Lung (tissue), 12 donors: ENCODE results near the gene GET3. TPM values are rescaled to one million over a fixed set of nuclear protein-coding genes. Genes with fewer than 3 reads are reported as not detected.
A peak's percentile ranks its signal among the peaks of the same experiment; 100 is the strongest.

Experiments used
- ATAC-seq: fragments of 200-7000 bp; cut with Tn5 transposase; one replicate; pipeline ENCODE4 v1.9.1; 2020; ENCODE audit warnings: moderate number of reproducible peaks; ENCODE audit not compliant: insufficient read depth, low FRiP score
- DNase-seq, 3 donors: peaks; one replicate each; pipeline ENCODE4 v3.0.0-alpha.2; 2013 to 2017
- H3K27ac ChIP-seq, 2 donors: one replicate each; pipeline ENCODE4 v1.5.1; 2013; ENCODE audit warnings: mild to moderate bottlenecking in 2 of 2, moderate library complexity in 2 of 2, control low read depth in 1 of 2, inconsistent platforms in 1 of 2, low read depth in 1 of 2, low read length in 1 of 2
- H3K27me3 ChIP-seq, 3 donors: one replicate each; pipeline ENCODE4 v1.5.1; 2013; ENCODE audit warnings: low read length in 2 of 3; ENCODE audit not compliant: control insufficient read depth in 3 of 3, insufficient read depth in 3 of 3
- H3K36me3 ChIP-seq, 4 donors: one replicate each; pipeline ENCODE4 v1.5.1; 2013; ENCODE audit warnings: low read length in 4 of 4, mild to moderate bottlenecking in 1 of 4, moderate library complexity in 1 of 4; ENCODE audit not compliant: control insufficient read depth in 4 of 4, insufficient read depth in 4 of 4
- H3K4me1 ChIP-seq, 5 donors: one replicate each; pipeline ENCODE4 v1.5.1; 2013; ENCODE audit warnings: low read length in 5 of 5, mild to moderate bottlenecking in 2 of 5, moderate library complexity in 1 of 5; ENCODE audit not compliant: control insufficient read depth in 5 of 5, insufficient read depth in 5 of 5
- H3K4me3 ChIP-seq: one replicate; pipeline ENCODE4 v1.5.1; 2013; ENCODE audit warnings: mild to moderate bottlenecking, control low read depth, moderate library complexity
- H3K9ac ChIP-seq, 2 donors: one replicate each; pipeline ENCODE4 v1.5.1; 2013; ENCODE audit warnings: low read length in 2 of 2, control low read depth in 1 of 2; ENCODE audit not compliant: insufficient read depth in 1 of 2
- H3K9me3 ChIP-seq, 4 donors: one replicate each; pipeline ENCODE4 v1.5.1; 2013; ENCODE audit warnings: low read length in 3 of 4, mild to moderate bottlenecking in 1 of 4, moderate library complexity in 1 of 4; ENCODE audit not compliant: control insufficient read depth in 4 of 4, insufficient read depth in 3 of 4
- CTCF ChIP-seq: IDR thresholded peaks from 2 replicates; pipeline ENCODE4 v1.5.1; 2012; ENCODE audit warnings: mild to moderate bottlenecking; ENCODE audit errors: control extremely low read depth, extremely low read depth
- WGBS, 2 donors: extraction: QIAGEN DNeasy Blood & Tissue Kit; methylation state at CpG; one replicate each; pipeline ENCODE4 v1.1.7; 2013; 5-methylcytosine and 5-hydroxymethylcytosine counted together
- polyA plus RNA-seq, 2 donors: library from polyadenylated mRNA; stranded (reverse); fragments of 200-250 nt; gene quantifications; one replicate each; pipeline ENCODE4 v1.2.1, GENCODE V29; 2013
- total RNA-seq, 2 donors: library from RNA; depleted of rRNA in 1 of 2; stranded (reverse); fragments of >200 nt in 1 of 2; gene quantifications; one replicate each; pipeline ENCODE4 v1.2.1, GENCODE V29; 2014 to 2021
- donor health status: control.
- donor health status: control.
- donor health status: Bipolar disorder and iron deficiency.
- donor health status: healthy.
- donor health status: DM: yes; HTN: yes; CAD: no.

GET3 gene
- total and polyA plus RNA-seq, 4 donors: 33.4 to 112 (median 76.9) TPM

GRCh38 chr19:12698138-12698537, 39.2 kb upstream of the GET3 start:
- no peak overlapping the region for H3K27ac ChIP-seq
- no peak for ATAC-seq
- H3K9me3 ChIP-seq: no peaks in the 10 kb centered on the region
- DNase-seq: no peak
- TF ChIP-seq CTCF: no peak
- WGBS, 2 donors: 60 to 72% methylated on average over 6 of the region's 6 CpGs
- no peaks in the 10 kb centered on the region for H3K27me3 ChIP-seq
- no peak overlapping the region for H3K9ac ChIP-seq
- peaks cover 9 to 29% (median 15%) of the 10 kb centered on the region in 4 donors for H3K36me3 ChIP-seq
- H3K4me1 ChIP-seq: peaks cover 0 to 9% (median 3%) of the 10 kb centered on the region in 5 donors
- no peak overlapping the region for H3K4me3 ChIP-seq

- H3K4me3 ChIP-seq: no peak overlapping the region
- no peaks in the 10 kb centered on the region for H3K27me3 ChIP-seq
- no peak overlapping the region for H3K27ac ChIP-seq
- 93 to 96% methylated on average over 32 to 33 of the region's 33 CpGs for WGBS, 2 donors
- ATAC-seq (no peak), DNase-seq (no peak)
- H3K4me1 ChIP-seq: peaks cover 0 to 4% (median 0%) of the 10 kb centered on the region in 5 donors
- no peak overlapping the region for H3K9ac ChIP-seq
- H3K36me3 ChIP-seq: peaks cover 14 to 57% (median 30%) of the 10 kb centered on the region in 4 donors
- H3K9me3 ChIP-seq: no peaks in the 10 kb centered on the region
- TF ChIP-seq CTCF: no peak
These were observed 35.6 kb upstream of the GET3 start for GRCh38 chr19:12701596-12702282.

GRCh38 chr19:12703046-12703445, 34.3 kb upstream of the GET3 start:
- Histone ChIP-seq H3K36me3 (peaks cover 14 to 61% (median 33%) of the 10 kb centered on the region in 4 donors), H3K4me1 (no peaks in the 10 kb centered on the region), H3K27ac (no peak overlapping the region), H3K9ac (no peak overlapping the region), H3K4me3 (no peak overlapping the region), H3K9me3 (no peaks in the 10 kb centered on the region), H3K27me3 (no peaks in the 10 kb centered on the region)
- DNase-seq (peak in 2 of 3 donors; percentile 33 to 44), ATAC-seq (no peak)
- WGBS, 2 donors: 79 to 81% methylated on average over 9 of the region's 9 CpGs
- no peak for TF ChIP-seq CTCF
